Motor neuron (in vitro differentiated cells): ENCODE measurements around the gene MACROD2. TPM values are rescaled to one million over a fixed set of nuclear protein-coding genes. Genes with fewer than 3 reads are reported as not detected.
A peak's percentile ranks its signal among the peaks of the same experiment; 100 is the strongest.

Experiments
- ATAC-seq, 8 experiments: fragments of 200-7000 bp; cut with Tn5 transposase; replicated peaks in 6 of 8; 2 replicates each; pipeline ENCODE4 v1.8.0; 2021; ENCODE audit warnings: mild to moderate bottlenecking in 8 of 8, moderate library complexity in 8 of 8
- H3K27ac ChIP-seq, 2 donors: fragments of 250-450 bp; sonication (Bioruptor Pico); 2 replicates each; pipeline ENCODE4 v1.9.0; 2021; ENCODE audit warnings: antibody characterized with exemption in 2 of 2, mild to moderate bottlenecking in 2 of 2, moderate library complexity in 1 of 2
- H3K4me1 ChIP-seq, 2 donors: fragments of 250-450 bp; sonication (Bioruptor Pico); replicated peaks in 1 of 2; 2 replicates each; pipeline ENCODE4 v1.6.1; 2021; ENCODE audit warnings: antibody characterized with exemption in 2 of 2, mild to moderate bottlenecking in 2 of 2, moderate library complexity in 1 of 2
- H3K4me3 ChIP-seq, 5 donors: fragments of 250-450 bp; sonication (Bioruptor Pico); 2 replicates each; pipeline ENCODE4 v1.9.0; 2021; ENCODE audit warnings: antibody characterized with exemption in 5 of 5, mild to moderate bottlenecking in 5 of 5, moderate library complexity in 4 of 5
- WGBS, 10 experiments: fragments of 450-650 bp; shearing (Covaris generic); methylation state at CpG; one replicate each; pipeline ENCODE4 v1.0.0; 2022; 5-methylcytosine and 5-hydroxymethylcytosine counted together
- in situ Hi-C, 9 experiments: fragments of 400-800 bp; cut with MboI; loops; one replicate each; pipeline ENCODE4 v1.15.0; 2021; ENCODE audit warnings: low sequenced_read_pairs in 9 of 9, low pct_unique_long_range_greater_than_20kb in 2 of 9; ENCODE audit not compliant: unreplicated experiment in 9 of 9
- total RNA-seq, 8 experiments: library from RNA; unstranded; fragments of 300-600 nt; gene quantifications; 2 replicates each; pipeline versions ENCODE4 v1.2.3 to v1.2.4, GENCODE V29; 2022

MACROD2 gene
- total RNA-seq, 8 experiments from 2014 or later: 4.3 to 24.9 (median 10.4) TPM

DNA sequence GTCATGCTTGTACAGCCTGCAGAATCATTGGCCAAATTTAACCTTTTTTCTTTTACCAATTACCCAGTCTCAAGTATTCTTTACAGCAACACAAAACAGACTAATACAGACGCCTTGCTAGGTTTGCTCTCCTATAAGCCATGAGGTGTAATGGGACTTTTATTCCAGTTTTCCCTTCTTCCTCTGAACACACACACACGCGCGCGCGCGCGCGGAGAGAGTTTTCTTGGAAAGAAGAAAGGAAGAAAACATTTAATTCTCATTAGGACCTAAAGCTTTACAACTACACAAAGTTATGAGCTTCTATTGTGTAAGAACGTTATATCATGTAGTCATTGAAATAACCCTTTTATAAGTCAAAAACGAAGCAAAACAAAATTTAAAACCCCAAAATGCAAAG, 1023.6 kb downstream of the MACROD2 start:
- no peak overlapping the region for H3K4me3 ChIP-seq
- WGBS, 10 experiments: 24 to 95% (median 86%) methylated on average over 3 to 11 of the region's 11 CpGs
- H3K27ac ChIP-seq: no peak overlapping the region
- H3K4me1 ChIP-seq: no peaks in the 10 kb centered on the region
- ATAC-seq: no peak
- in situ Hi-C loops: no loop called here

GRCh38 chr20:15020845-15021244, 1025.5 kb downstream of the MACROD2 start:
- H3K4me3 ChIP-seq: no peak overlapping the region
- ATAC-seq: no peak
- in situ Hi-C loops: no loop called here
- H3K4me1 ChIP-seq: no peaks in the 10 kb centered on the region
- H3K27ac ChIP-seq: no peak overlapping the region
- WGBS, 10 experiments: 56 to 100% (median 89%) methylated on average over 3 to 6 of the region's 9 CpGs; no CpG with 5 or more reads in 5 of the 10 experiments

- in situ Hi-C loops: no loop called here
- Histone ChIP-seq H3K27ac (no peak overlapping the region), H3K4me3 (no peak overlapping the region), H3K4me1 (peaks cover 4 to 9% of the 10 kb centered on the region in 2 donors)
- no peak for ATAC-seq
Measured at GRCh38 chr20:15022921-15023320, 1027.6 kb downstream of the MACROD2 start.

DNA sequence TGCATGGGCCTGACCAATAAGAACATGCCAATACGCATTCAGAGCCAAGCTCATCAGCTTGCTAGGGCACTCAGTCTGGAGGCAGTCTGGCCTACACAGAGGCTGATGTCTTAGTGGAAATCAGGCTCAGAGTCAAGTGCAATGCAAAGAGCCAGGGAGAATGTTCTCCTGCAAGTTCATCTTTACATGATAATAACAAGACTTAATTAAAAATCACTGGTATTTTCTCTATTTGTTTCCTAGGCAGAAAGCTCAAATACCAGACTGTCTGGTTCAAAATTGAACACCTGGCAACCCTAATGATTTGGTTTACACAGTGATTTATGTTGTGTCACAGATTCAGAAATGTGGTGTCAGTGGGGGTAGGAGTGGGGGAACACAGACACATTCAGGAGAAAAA, 1031.4 kb downstream of the MACROD2 start:
- peaks cover 4 to 9% of the 10 kb centered on the region in 2 donors for H3K4me1 ChIP-seq
- in situ Hi-C loops: no loop called here
- H3K27ac ChIP-seq: no peak overlapping the region
- peak in 5 of 8 experiments; percentile 71 to 96 (median 76) for ATAC-seq
- H3K4me3 ChIP-seq: no peak overlapping the region
- WGBS, 10 experiments: 63 to 100% (median 83%) methylated on average over 1 of the region's 1 CpG; no CpG with 5 or more reads in 4 of the 10 experiments

- Histone ChIP-seq H3K4me1 (peaks cover 12 to 17% of the 10 kb centered on the region in 2 donors), H3K4me3 (no peak overlapping the region), H3K27ac (no peak overlapping the region)
- 53 to 100% (median 90%) methylated on average over 1 to 4 of the region's 14 CpGs; no CpG with 5 or more reads in 5 of the 10 experiments for WGBS, 10 experiments
- in situ Hi-C loops: no loop called here
- no peak for ATAC-seq
Measured at GRCh38 chr20:15030826-15031225, 1035.5 kb downstream of the MACROD2 start.

- in situ Hi-C loops: no loop called here
- no peak overlapping the region for H3K4me3 ChIP-seq
- 60 to 100% (median 80%) methylated on average over 1 to 9 of the region's 32 CpGs; no CpG with 5 or more reads in 2 of the 10 experiments for WGBS, 10 experiments
- ATAC-seq: no peak
- peaks cover 8 to 11% of the 10 kb centered on the region in 2 donors for H3K4me1 ChIP-seq
- no peak overlapping the region for H3K27ac ChIP-seq
Measured at GRCh38 chr20:15031546-15032351, 1036.4 kb downstream of the MACROD2 start.

DNA sequence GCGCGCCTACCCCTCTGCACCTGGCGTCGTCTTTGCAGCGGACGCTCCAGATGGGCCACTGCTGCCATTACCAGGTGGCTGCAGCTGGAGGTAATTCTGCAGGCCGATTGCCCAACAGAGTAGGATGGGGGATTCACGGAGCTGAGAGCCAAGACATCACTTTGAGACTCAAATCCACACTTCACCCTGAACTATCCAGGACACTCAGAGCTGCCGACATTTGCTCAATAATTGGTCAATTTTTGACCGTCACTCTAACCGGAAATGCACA, 1037.0 kb downstream of the MACROD2 start:
- Histone ChIP-seq H3K27ac (no peak overlapping the region), H3K4me3 (no peak overlapping the region), H3K4me1 (peaks cover 8 to 9% of the 10 kb centered on the region in 2 donors)
- in situ Hi-C loops: no loop called here
- ATAC-seq: no peak
- WGBS, 10 experiments: 62 to 100% (median 95%) methylated on average over 2 to 7 of the region's 11 CpGs

- WGBS, 10 experiments: 43 to 100% (median 83%) methylated on average over 1 to 4 of the region's 4 CpGs
- peak in 2 of 8 experiments; percentile 4 to 33 for ATAC-seq
- H3K4me3 ChIP-seq: no peak overlapping the region
- in situ Hi-C loops: no loop called here
- peaks cover 8% of the 10 kb centered on the region in 2 donors for H3K4me1 ChIP-seq
- no peak overlapping the region for H3K27ac ChIP-seq
Measured at GRCh38 chr20:15033269-15033668, 1038.0 kb downstream of the MACROD2 start.

DNA sequence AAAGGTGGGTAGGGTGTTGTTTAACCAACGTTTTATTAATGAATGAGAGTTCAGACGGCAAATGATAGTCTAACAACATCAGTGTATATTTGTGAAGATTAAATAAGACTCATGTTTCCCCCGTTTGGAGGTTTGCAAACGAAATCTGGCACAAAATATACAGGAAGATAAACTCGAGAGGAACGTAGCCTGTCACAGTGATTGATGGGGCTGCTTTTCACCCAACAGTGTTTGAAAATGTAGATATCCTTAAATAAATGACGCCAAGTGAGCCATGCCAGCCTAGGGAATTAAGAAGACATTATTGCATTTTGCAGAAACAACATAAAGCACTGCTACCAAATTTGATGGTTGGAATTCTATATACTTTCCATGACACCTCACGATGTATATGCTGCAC, 1038.6 kb downstream of the MACROD2 start:
- Histone ChIP-seq H3K4me3 (no peak overlapping the region), H3K4me1 (peaks cover 8% of the 10 kb centered on the region in 2 donors), H3K27ac (no peak overlapping the region)
- in situ Hi-C loops: no loop called here
- ATAC-seq: peak in 2 of 8 experiments; percentile 38 to 50
- 17 to 73% (median 49%) methylated on average over 2 to 8 of the region's 8 CpGs; no CpG with 5 or more reads in 1 of the 10 experiments for WGBS, 10 experiments

DNA sequence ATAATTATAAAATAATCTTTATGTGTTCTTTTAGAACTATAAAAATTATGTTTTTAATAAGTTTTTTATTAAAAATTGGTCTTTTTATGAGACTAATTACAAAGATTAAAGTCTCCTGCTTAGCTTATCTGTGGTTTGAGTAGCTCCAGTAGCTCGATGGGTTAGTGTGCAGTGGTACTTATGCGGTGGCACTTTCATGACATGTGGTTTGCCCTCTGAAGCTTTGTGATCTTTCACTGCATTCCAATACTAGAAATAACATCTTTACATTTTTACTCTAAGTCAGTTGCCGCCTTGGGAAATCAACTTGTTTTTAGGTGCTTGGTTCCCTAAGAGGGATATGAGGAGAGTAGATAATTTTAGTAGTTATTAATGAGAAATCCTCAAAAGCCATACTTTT, 1041.6 kb downstream of the MACROD2 start:
- Histone ChIP-seq H3K4me1 (peaks cover 8% of the 10 kb centered on the region in 2 donors), H3K4me3 (no peak overlapping the region), H3K27ac (no peak overlapping the region)
- 60 to 100% (median 90%) methylated on average over 1 to 3 of the region's 3 CpGs; no CpG with 5 or more reads in 1 of the 10 experiments for WGBS, 10 experiments
- ATAC-seq: no peak
- in situ Hi-C loops: no loop called here

- in situ Hi-C loops: no loop called here
- Histone ChIP-seq H3K27ac (no peak overlapping the region), H3K4me3 (no peak overlapping the region), H3K4me1 (no peaks in the 10 kb centered on the region)
- 36 to 89% (median 80%) methylated on average over 1 to 2 of the region's 2 CpGs; no CpG with 5 or more reads in 1 of the 10 experiments for WGBS, 10 experiments
- no peak for ATAC-seq
Measured at GRCh38 chr20:15039088-15039752, 1043.9 kb downstream of the MACROD2 start.

- Histone ChIP-seq H3K4me1 (no peaks in the 10 kb centered on the region), H3K27ac (no peak overlapping the region), H3K4me3 (no peak overlapping the region)
- in situ Hi-C loops: no loop called here
- 57 to 100% (median 100%) methylated on average over 1 of the region's 1 CpG; no CpG with 5 or more reads in 4 of the 10 experiments for WGBS, 10 experiments
- no peak for ATAC-seq
Measured at GRCh38 chr20:15042723-15043122, 1047.4 kb downstream of the MACROD2 start.

- no peak overlapping the region for H3K27ac ChIP-seq
- H3K4me3 ChIP-seq: no peak overlapping the region
- ATAC-seq: no peak
- no peaks in the 10 kb centered on the region for H3K4me1 ChIP-seq
- in situ Hi-C loops: no loop called here
- WGBS, 10 experiments: 9 to 100% (median 64%) methylated on average over 1 to 4 of the region's 4 CpGs; no CpG with 5 or more reads in 2 of the 10 experiments
Measured at GRCh38 chr20:15045246-15045645, 1049.9 kb downstream of the MACROD2 start.
